Mesodermal cell (in vitro differentiated cells): ENCODE results near the gene PLEKHG4B.

Source experiments
- H3K27ac ChIP-seq: 2 replicates; pipeline ENCODE4 v1.7.0; 2013; ENCODE audit warnings: mild to moderate bottlenecking, low read depth, low read length, moderate library complexity; ENCODE audit not compliant: severe bottlenecking
- H3K36me3 ChIP-seq: 2 replicates; pipeline ENCODE4 v1.7.1; 2013; ENCODE audit warnings: mild to moderate bottlenecking, low read length, moderate library complexity; ENCODE audit not compliant: control insufficient read depth, insufficient read depth
- H3K4me1 ChIP-seq: one replicate; pipeline ENCODE4 v1.7.1; 2013; ENCODE audit warnings: mild to moderate bottlenecking, low read length; ENCODE audit not compliant: insufficient read depth, control insufficient read depth, poor library complexity, severe bottlenecking
- H3K4me3 ChIP-seq: 2 replicates; pipeline ENCODE4 v1.7.0; 2013; ENCODE audit warnings: low read length, control low read depth, mild to moderate bottlenecking; ENCODE audit not compliant: insufficient read depth, poor library complexity, severe bottlenecking; ENCODE audit errors: extremely low read depth
- H3K9me3 ChIP-seq: 2 replicates; pipeline ENCODE4 v1.7.1; 2013; ENCODE audit warnings: mild to moderate bottlenecking, low read length, moderate library complexity; ENCODE audit not compliant: control insufficient read depth
- WGBS, 2 experiments: methylation state at CpG; one replicate each; pipeline ENCODE4 v1.1.5; 2013; ENCODE audit warnings: missing lambda C conversion rate in 2 of 2; ENCODE audit not compliant: insufficient coverage in 2 of 2; 5-methylcytosine and 5-hydroxymethylcytosine counted together

Gene PLEKHG4B

DNA sequence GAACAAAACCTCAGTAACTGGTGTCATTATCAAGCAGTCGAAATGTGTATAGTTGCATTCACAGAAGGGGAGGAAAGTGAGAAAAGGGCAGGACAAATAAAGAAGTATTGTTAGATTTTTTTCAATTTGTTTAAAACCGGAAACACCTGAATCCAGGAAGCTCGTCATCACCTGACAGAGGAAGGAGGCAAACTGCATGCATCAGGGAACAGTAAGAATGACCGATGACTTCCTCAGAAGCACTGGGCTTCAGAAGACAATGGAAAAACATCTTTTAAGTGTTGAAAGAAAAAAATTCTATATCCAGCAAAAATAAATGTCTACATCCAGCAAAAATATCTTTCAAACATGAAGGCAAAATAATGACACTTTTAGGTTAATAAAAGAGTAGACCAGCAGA lies 29.5 kb downstream of the PLEKHG4B start:
- H3K27ac ChIP-seq = no peak overlapping the region
- WGBS, 2 experiments = 92 to 95% methylated on average over 3 of the region's 4 CpGs
- peaks cover 10% of the 10 kb centered on the region for H3K9me3 ChIP-seq
- peaks cover 18% of the 10 kb centered on the region for H3K36me3 ChIP-seq
- H3K4me1 ChIP-seq = no peaks in the 10 kb centered on the region
- no peak overlapping the region for H3K4me3 ChIP-seq

DNA sequence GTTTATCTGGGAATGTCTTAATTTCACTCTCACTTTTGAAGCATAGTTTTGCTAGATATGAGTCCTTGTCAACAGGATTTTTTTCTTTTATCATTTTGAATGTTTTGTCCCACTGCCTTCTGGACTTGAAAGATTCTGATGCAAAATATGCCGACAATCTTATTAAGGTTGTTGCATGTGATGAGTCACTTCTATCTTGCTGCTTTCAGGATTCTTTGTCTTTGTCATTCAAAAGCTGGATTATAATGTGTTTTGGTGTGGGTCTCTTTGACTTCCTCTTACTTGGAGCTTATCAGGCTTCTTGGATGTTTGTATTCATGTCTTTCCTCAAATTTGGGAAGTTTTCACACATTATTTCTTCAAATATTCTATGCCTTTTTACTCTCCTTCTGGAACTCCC lies 33.8 kb downstream of the PLEKHG4B start:
- H3K4me1 ChIP-seq = no peaks in the 10 kb centered on the region
- no peak overlapping the region for H3K4me3 ChIP-seq
- H3K27ac ChIP-seq = no peak overlapping the region
- H3K9me3 ChIP-seq = peaks cover 13% of the 10 kb centered on the region
- peaks cover 7% of the 10 kb centered on the region for H3K36me3 ChIP-seq
- 67 to 83% methylated on average over 1 of the region's 1 CpG for WGBS, 2 experiments

DNA sequence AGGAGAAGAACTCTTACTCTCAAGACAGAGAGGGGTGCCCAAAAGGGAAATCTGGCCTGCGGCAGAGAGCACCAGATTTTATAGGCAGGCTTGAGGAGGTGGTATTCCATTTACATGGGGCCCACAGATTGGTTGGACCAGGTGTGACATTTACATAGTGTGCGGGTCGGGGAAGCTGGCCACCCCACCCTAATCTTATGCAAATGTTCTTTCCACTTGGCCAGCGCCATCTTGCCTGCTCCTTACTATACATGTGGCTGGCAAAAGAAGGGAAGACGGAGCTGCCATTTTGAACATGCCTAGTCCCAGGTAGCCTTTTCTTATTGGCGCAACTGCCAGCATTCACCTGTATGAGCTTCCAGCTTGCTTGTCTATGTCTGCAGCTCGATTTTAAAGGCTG lies 34.8 kb downstream of the PLEKHG4B start:
- no peak overlapping the region for H3K4me3 ChIP-seq
- peaks cover 13% of the 10 kb centered on the region for H3K9me3 ChIP-seq
- peaks cover 7% of the 10 kb centered on the region for H3K36me3 ChIP-seq
- 89 to 98% methylated on average over 6 of the region's 7 CpGs for WGBS, 2 experiments
- no peak overlapping the region for H3K27ac ChIP-seq
- no peaks in the 10 kb centered on the region for H3K4me1 ChIP-seq

DNA sequence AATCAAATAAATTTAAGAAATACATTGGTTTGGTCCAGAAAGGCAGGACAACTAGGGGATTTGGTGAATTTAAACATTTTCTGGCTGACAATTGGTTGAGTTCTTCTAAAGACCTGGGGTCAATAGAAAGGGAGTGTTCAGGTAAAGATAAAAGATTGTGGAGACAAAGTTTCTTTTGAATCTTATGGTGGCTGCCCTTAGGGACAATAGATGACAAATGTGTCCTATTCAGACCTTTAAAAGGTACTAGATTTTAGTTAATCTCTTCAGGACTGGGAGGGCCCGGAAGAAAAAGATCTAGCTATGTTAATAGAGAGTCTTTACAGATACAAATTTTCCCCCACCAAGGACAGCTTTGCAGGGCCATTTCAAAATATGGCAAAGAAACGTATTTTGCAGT lies 35.9 kb downstream of the PLEKHG4B start:
- Histone ChIP-seq H3K27ac (no peak overlapping the region), H3K4me3 (no peak overlapping the region), H3K4me1 (no peaks in the 10 kb centered on the region), H3K9me3 (peaks cover 13% of the 10 kb centered on the region), H3K36me3 (peaks cover 7% of the 10 kb centered on the region)
- WGBS, 2 experiments = no CpG with 5 or more reads among the region's 2 CpGs

DNA sequence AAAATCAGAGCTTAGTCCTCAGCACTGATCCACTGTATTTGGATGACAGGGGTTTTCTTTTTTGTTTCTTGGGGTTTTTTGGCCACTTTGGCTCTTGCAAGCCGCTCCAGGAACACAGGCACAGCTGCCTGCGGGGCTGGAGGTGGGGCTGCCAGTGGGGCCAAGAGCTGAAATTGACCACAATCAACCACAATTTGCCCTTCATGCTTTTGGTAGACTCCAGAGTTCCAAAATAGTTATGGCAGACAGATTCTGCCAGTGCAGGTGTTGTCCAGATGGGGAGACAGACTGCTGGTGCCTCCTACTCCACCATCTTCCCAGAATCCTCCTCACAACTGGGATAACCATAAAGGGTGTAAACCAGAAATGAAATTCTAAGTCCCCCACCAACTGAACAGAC lies 36.5 kb downstream of the PLEKHG4B start:
- peaks cover 7% of the 10 kb centered on the region for H3K36me3 ChIP-seq

DNA sequence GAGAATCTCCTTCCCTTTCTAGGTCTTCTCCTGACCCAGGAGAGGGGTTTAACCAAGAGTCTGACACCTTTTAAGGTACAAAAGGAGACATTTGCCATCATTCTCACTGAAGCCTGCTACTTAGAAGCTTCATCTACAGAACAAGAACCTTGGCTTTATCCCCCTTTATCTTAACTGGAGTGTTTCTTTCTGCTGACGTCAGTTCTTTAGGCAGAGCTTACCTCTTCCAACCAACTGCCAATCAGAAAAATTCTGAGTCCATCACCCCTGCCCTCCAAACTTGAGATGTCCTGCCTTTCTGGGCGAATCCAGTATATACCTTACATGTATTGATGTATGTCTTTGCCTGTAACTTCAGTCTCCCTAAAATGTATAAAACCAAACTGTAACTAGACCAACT lies 37.2 kb downstream of the PLEKHG4B start:
- peaks cover 7% of the 10 kb centered on the region for H3K36me3 ChIP-seq
- WGBS, 2 experiments = 100% methylated on average over 1 of the region's 2 CpGs
- H3K27ac ChIP-seq = no peak overlapping the region
- H3K9me3 ChIP-seq = peaks cover 13% of the 10 kb centered on the region
- no peaks in the 10 kb centered on the region for H3K4me1 ChIP-seq
- H3K4me3 ChIP-seq = no peak overlapping the region

More for the DNA sequence above, 36.5 kb downstream of the PLEKHG4B start:
- no peak overlapping the region for H3K27ac ChIP-seq
- no peaks in the 10 kb centered on the region for H3K4me1 ChIP-seq
- H3K9me3 ChIP-seq = peaks cover 13% of the 10 kb centered on the region
- 92% methylated on average over 2 of the region's 2 CpGs; no CpG with 5 or more reads in 1 of the 2 experiments for WGBS, 2 experiments
- H3K4me3 ChIP-seq = no peak overlapping the region

DNA sequence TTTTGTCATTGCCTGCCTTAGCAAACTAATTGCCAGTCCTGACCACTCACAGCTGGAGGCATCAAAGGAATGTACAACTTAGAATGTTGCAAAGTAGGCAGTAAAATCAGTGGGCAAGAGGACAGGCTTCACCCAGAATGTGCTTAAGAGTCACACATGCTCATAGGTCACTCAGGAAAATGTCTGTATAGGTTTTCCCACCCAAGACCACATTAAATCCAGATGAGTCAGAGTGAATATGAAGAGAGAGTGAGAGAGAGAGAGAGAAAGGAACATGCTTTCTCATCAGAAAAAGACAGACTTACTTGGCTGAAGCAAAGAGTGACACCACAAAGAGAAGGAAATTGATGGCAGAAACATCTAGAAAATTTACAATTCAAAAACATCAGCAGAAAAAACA lies 37.9 kb downstream of the PLEKHG4B start:
- Histone ChIP-seq H3K9me3 (peaks cover 12% of the 10 kb centered on the region), H3K4me3 (no peak overlapping the region), H3K4me1 (no peaks in the 10 kb centered on the region), H3K36me3 (peaks cover 7% of the 10 kb centered on the region), H3K27ac (no peak overlapping the region)

DNA sequence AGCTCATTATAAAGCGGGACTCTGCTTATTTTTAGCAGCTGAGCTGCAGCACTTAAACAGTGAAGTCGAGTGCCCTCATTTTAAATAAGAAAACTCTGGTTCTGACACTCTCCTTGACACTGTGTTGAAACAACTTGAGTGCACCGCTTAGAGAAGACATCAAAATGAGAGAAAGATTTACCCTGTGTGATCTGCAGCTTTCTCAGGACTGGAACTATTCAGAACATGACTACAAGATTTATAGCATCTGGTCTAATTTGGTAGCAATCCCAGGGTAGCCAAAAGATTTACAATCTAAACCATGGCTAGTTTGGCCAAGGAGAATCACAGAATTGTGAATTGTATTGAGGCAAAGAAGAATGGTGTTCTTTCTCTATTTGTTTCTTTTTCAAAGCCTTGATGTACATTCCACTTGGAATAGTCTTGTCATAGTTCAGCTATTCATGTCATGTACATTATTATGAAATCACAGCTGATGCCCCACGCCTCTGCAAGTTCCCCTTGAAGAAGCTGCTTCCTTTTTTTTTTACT lies 38.7 kb downstream of the PLEKHG4B start:
- Histone ChIP-seq H3K4me3 (no peak overlapping the region), H3K27ac (no peak overlapping the region), H3K36me3 (peaks cover 7% of the 10 kb centered on the region), H3K4me1 (no peaks in the 10 kb centered on the region), H3K9me3 (peaks cover 10% of the 10 kb centered on the region)
- 80 to 86% methylated on average over 3 of the region's 4 CpGs for WGBS, 2 experiments

DNA sequence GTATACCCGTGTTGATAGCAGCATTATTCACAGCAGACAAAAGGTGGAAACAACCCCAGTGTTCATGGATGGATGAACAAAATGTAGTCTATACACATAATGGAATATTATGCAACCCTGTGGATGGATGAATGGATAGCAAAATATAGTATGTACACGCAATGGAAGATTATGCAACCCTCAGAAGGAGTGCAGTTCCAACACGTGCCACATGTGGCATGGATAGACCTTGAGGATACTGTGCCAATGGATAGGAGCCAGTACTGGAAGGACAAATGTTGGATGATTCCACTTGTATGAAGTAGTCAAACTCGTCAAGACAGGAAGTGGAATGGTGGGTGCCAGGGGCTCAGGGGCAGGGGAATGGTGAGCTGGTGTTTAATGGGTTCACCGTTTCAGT lies 44.9 kb downstream of the PLEKHG4B start:
- 84 to 93% methylated on average over 4 of the region's 5 CpGs for WGBS, 2 experiments
- no peak overlapping the region for H3K4me3 ChIP-seq
- H3K4me1 ChIP-seq = no peaks in the 10 kb centered on the region
- H3K9me3 ChIP-seq = no peaks in the 10 kb centered on the region
- H3K36me3 ChIP-seq = peaks cover under 1% of the 10 kb centered on the region
- H3K27ac ChIP-seq = no peak overlapping the region

DNA sequence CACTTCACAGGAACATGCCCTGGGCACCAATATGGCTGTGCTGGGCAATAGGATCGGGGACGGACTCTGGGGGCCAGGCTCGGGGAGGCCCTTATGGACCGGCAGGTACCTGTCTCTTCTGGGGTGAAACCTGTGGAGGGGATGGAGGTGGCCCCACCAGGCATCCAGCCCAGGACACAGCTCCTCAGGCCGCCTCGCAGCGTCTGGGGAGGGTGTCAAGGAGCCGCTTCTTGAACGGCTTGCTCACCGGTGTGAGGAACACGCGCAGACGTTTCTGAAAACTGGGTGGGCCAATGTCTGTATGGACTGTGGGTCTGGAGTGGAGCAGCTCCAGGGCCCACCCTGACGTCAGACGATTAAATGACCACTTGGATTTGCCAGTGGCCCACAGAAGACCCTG lies 45.8 kb downstream of the PLEKHG4B start:
- H3K4me3 ChIP-seq = no peak overlapping the region
- H3K9me3 ChIP-seq = no peaks in the 10 kb centered on the region
- H3K4me1 ChIP-seq = no peaks in the 10 kb centered on the region
- H3K27ac ChIP-seq = no peak overlapping the region
- 92 to 93% methylated on average over 7 to 13 of the region's 15 CpGs for WGBS, 2 experiments
- H3K36me3 ChIP-seq = peaks cover 6% of the 10 kb centered on the region

DNA sequence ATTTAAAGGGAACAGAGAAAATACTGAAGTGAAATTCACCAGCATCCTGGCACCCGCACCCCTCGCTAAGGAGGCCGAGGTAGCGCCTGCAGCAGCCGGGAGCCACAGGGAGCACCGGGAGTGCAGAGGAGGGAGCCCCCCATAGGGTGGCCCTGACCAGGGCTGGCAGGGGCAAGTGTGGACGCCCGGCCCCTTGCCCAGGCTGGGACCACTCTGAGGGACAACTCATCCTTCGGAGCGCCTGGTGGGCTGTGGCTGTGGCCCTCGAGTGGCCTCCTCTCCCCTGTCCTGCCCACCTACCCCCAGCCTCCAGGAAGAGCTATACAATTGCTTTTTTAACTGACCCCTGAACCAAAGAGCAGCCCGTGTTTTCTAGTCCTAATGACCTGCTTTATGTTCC lies 47.0 kb downstream of the PLEKHG4B start:
- WGBS, 2 experiments = 82 to 90% methylated on average over 11 of the region's 12 CpGs
- peaks cover 6% of the 10 kb centered on the region for H3K36me3 ChIP-seq
- no peak overlapping the region for H3K4me3 ChIP-seq
- H3K9me3 ChIP-seq = no peaks in the 10 kb centered on the region
- H3K4me1 ChIP-seq = no peaks in the 10 kb centered on the region
- H3K27ac ChIP-seq = no peak overlapping the region
